HG02798 (cell line): ENCODE measurements around the gene MTSS2.
"Not testable (repeated sequence)": the region's sequence is repeated elsewhere in the genome, so short reads cannot be mapped to it uniquely, and the experiment has no call there.

Experiments used
- ATAC-seq: cut with Tn5 transposase; IDR thresholded peaks from one replicate; pipeline ENCODE4 v1.9.1; 2021; ENCODE audit warnings: mild to moderate bottlenecking; ENCODE audit not compliant: unreplicated experiment, poor library complexity

Gene MTSS2

GRCh38 chr16:70676675-70677498, 9.0 kb downstream of the MTSS2 start:
- no peak for ATAC-seq

DNA sequence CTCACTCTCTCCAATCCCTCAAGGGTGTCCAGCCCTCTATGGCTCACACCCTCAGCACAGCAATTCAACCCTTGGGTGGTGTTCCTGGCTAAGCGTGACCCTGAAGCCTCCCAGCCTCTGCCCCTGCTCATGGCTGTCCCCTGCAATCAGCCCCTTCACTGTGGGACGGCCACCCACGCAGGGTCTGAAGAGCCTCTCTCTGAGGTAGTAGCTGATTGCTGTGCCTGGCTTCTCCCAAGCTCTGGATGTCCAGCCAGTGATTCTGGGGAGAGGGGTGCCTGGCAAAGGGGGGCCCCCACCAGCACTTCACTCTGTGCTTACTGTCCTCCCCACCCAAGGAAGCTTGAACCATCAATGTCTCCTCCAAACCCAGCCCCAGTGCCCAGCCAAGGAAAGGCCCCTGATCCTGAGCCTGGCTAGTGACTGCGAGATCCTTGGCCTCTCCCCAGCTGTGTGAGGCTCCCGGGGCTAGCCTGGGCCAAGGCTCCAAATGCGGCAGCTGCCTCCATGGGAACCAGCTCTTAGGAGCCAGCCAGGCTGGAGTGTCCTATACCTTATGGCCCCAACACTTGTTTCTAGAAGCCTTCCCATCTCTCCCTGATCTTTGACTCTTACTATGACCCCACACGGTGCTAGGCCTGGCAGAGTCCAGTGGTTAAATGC, 9.9 kb downstream of the MTSS2 start:
- ATAC-seq = no peak

- no peak for ATAC-seq
Observed at GRCh38 chr16:70674221-70675014, 11.4 kb downstream of the MTSS2 start.

DNA sequence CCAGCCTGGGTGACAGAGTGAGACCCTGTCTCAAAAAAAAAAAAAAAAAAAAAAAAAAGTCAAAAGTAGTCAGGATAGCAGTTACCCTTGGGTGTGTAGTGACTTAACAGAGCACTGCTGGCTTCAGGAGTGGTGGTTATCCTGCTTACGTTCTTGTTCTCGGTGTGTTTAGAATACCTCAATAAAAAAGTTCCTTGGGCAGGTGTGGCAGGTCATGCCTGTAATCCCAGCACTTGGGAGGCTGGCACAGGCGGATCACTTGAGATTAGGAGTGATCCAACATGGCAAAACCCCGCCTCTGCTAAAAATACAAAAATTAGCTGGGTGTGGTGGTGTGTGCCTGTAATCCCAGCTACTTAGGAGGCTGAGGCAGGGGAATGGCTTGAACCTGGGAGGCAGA, 14.9 kb downstream of the MTSS2 start:
- not testable (repeated sequence) for ATAC-seq

DNA sequence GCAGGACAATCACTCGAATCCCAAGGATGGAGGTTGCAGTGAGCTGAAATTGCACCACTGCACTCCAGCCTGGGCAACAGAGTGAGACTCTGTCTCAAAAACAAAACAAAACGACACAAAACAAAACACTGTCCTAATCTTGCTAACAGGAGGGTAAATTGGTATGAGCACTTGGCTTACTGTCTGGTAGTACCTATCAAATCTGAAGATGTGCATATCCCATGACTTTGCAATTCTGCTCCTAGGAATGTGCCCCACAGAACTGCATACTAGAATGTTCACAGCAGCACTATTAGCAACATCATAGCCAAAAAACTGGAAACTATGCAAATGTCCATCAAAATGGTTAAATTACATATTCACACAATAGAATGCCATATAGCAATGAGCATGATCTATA, 15.7 kb downstream of the MTSS2 start:
- no peak for ATAC-seq

DNA sequence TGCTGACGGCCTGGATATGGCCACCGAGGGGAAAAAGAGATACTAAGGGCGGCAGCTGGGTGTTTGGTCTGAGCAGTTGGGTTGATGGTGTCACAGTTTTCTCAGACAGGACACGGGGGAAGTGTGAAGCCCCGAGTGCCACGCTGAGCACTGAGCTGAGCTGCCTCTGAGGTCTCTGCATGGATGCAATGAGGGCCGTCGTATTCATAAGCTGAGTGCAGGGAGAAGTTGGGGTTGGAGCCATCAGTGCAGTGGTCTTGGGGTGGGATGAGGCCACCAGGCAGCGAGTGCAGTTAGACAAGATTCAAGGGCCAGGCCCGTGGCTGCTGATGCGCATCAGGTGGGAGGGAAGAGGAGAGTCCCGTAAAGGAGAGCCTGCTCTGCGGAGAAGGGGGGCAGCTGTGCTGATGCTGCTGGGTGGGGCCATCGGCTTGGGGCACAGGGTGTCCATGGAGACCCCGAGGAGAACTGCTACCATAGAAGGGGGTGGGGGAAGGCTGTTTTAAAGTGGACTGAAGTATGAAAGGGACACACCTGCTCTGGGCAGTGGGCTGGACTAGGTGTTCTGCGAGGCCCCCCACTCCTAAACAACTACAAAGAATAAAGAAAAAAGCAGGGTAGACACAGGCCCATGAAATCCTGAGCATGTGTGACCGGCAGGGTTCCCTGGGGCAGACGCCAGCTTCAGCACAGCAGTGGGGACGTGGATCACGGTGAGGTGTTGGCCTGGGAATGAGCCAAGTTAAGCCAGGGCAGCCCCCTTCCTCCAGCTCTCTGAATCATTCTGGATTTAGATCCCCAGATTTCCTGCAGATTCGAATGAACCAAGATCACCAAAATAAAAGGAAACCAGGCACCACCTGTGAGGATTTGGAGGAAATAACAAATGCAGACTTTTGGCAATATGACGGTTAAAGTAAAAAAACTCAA, 19.8 kb downstream of the MTSS2 start:
- ATAC-seq = no peak

DNA sequence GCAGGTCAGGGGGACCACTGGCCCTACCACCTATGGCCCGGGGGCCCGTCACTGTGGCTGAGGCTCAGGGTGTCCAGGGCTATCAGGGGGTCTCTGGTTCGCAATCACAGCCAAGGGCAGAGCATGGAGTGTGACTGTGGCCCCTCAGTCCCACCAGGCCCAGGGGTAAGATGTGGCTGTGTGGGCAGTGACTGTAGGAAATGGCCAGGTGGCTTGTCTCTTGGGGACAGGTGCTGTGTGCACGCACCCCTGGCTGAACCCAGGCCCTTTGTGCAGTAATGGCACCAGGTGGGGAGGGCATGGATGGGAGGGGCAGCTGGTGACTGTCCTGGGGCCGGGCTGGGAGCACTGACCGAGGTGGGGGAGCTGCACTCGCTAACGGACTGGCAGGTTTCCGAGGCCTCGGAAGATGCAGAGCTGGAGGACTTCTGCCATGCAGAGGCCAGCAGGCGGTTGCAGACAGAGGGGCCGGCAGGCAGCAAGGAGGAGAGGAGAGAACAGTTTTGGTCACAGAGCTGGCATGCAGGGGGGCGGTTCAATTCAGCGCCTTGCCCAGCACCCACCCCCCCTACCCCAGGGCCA, 20.6 kb downstream of the MTSS2 start:
- no peak for ATAC-seq

DNA sequence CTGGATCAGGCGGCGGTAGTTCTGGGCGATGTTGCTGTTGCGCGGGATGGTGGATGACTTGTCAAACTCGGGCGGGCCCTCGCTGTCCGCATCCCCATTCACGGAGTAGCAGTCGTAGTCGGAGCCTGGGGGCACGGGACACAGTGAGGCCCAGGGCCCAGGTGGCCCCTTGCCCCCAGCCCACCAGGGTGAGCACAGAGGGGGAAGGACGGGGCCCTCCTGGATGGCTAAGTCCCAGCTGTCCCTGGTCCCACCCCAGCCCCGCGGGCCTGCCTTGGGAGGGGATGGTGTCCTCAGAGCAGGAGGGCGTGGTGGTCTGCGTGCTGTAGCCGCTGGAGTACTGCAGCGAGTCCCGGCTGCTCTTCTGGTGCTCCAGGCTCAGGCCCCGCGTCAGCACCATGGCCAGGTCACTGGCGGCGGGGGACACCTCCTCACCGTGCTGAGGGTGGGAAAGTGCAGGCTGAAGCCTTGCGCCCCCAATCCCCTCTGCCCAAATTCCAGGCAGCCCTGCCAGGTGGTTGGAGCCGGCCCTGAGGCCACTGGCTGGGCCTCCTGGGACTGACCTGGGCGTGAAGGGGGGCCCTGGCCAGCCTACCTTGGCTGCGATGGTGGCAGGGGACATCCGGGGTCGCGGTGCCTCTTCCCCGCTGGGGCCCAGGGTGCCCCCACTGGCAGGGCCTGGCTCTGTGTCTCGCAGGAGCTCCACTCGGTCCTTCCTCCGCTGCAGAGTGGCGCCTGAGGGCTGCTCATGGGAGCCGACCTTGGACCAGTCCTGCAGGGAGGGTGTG, 21.3 kb downstream of the MTSS2 start:
- no peak for ATAC-seq

DNA sequence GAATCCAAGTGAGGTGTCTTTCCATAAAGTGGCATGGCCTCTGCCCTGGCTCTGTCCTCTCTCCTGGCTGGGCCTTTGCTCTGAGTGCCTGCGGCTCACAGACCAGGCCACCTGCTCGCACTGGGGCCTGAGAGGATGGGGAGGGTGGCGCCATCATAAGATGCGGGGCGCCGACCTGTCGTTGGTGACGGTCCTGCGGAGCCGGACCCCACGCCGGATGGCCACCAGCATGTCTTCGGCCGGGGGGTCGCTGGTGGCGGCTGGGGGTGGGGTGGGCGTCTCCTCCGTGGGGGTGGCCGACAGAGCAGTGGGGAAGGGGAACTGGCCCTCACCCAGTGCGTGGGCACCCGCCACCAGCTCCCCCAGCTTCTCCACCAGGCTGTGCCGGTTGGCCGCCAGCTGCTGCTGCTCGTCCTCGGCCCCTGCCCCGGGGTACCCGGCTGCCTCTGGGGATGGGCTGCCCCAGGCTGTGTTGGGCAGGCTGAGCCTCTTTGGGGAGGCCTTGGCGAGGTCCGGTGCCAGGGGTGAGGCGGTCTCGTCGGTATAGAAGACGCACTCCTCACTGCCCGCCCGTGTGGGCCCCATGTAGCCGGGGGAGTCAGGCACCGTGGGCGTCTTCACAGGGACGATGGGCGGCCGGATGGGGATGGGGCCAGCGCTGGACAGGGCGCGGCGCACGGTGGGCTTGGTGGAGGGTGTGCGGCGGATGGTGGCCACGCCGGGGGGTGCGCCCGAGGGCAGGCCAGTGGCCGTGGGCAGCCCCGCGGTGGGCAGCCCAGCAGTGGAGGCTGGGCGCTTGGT, 22.1 kb downstream of the MTSS2 start:
- ATAC-seq = no peak

DNA sequence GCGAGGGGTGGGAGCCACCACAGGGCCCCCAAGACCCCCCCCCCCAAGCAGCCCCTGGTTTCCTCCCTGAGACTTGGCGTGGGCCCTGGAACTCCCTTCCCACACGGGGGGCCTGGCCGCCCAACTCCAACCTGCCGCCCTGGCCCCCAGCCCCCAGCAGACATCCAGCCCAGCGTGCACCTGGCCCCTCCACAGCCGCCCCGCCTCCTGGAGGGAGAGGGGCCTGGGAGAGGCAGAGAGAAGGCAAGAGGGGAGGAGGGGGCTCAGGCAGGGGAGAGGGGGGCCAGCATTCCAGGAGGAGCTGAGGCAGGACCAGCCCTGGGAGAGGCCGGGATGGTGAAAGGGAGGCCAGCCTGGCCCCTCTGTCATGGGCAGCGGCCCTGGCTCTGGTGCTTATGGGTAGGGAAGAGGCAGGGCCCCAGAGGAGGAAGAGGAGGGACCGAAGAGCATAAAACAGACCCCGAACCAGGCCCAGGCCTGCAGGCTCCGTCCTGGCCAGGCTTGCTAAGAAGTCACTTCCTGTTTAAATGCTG, 22.8 kb downstream of the MTSS2 start:
- ATAC-seq = no peak

DNA sequence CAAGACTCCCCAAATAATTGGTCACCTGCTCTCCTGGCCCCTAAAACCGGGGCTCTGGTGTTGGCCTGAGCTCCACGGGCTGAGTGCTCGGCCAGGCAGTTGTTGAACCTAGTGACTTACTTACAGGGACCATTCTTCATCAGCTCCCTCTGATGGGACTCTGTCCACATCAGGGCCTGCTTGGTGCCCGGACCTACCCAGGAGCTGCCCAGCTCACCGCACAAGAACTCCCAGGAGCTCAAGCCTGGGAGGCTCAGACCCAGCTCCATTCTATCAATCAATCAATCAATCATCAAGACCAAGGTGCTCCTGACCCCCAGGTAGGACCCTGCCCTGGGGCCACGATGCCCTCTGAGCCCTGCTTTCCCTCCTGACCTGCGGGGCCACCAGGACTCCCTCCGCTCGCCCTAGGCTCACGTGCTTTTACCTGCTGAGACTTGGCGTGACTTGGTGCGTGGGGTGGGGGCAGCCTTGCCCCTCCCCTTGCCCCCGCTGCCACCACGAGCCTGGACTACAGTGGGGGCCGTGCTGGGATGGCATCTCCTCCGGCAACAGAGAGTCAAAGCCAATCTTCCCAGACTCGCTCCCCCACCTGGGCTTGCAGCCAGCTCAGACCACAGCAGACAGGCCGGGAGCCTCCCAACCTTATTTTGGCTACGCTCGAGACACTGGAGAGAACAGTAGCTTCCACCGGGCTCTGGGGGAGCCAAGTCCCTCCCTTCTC, 23.8 kb downstream of the MTSS2 start:
- ATAC-seq = no peak

- ATAC-seq = no peak
Observed at GRCh38 chr16:70661534-70661917, 24.3 kb downstream of the MTSS2 start.

GRCh38 chr16:70660672-70661350, 25.0 kb downstream of the MTSS2 start:
- no peak for ATAC-seq

GRCh38 chr16:70659953-70660671, 25.7 kb downstream of the MTSS2 start:
- ATAC-seq = no peak

- ATAC-seq = no peak
Observed at GRCh38 chr16:70659546-70659945, 26.3 kb downstream of the MTSS2 start.

DNA sequence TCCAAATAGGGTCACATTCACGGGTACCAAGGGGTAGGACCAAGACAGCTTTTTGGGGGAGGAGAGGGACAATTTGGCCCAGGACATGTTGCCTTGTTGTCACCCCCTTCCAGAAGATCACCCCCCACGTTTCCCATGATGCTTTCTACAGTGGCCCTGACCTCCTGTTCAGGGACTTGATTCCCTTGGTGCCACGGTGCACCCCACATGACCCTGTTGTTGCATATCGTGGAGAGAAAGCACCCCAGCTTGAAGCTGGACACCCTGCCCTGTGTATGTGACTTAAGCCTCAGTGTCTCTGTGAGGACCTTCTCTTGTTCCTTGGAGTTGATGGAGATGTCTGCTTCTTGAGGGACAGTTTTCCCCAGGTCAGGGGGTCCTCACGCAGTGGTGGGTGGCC, 26.9 kb downstream of the MTSS2 start:
- ATAC-seq = no peak
